Dermis lymphatic vessel endothelial cell (primary cell): Measurements from ENCODE around the gene PNLIPRP1. TPM values are rescaled to one million over a fixed set of nuclear protein-coding genes. Genes with fewer than 3 reads are reported as not detected.

Experiments
- total RNA-seq: library from RNA; depleted of rRNA; stranded (reverse); fragments of >200 nt; gene quantifications from 2 replicates; pipeline ENCODE4 v1.2.1, GENCODE V29; 2014

PNLIPRP1 gene
- not detected in 2 replicates for total RNA-seq

GRCh38 chr10:116590590-116591444 lies at the start of gene PNLIPRP1:
TSS of gene PNLIPRP1 (plus strand) at chr10:116590959. CDS start at chr10:116591130, 171 bp downstream.

GRCh38 chr10:116545756-116546155 lies 45.0 kb upstream of the PNLIPRP1 start, which contains the start of gene PNLIP:
TSS of gene PNLIP (plus strand) at chr10:116545931. CDS start at chr10:116546093, 162 bp downstream.

GRCh38 chr10:116620423-116621400 lies 30.0 kb downstream of the PNLIPRP1 start, which contains the start of gene PNLIPRP2:
TSS of gene PNLIPRP2 (plus strand) at chr10:116620953.

Other genes with a start within 250 kb of the PNLIPRP1 start
- gene PNLIPRP3, start 163.1 kb upstream of the PNLIPRP1 start, total RNA-seq = not detected in 2 replicates
- not detected in 2 replicates for gene PNLIP, start 45.0 kb upstream of the PNLIPRP1 start, total RNA-seq
- not detected in 2 replicates for gene PNLIPRP2, start 30.0 kb downstream of the PNLIPRP1 start, total RNA-seq
- gene HSPA12A, start 151.6 kb downstream of the PNLIPRP1 start, total RNA-seq = 0.52 and 1.3 TPM in 2 replicates